NCI-H446 (cell line): ENCODE measurements around the gene CIAO1.
"Not testable (repeated sequence)": the region's sequence is repeated elsewhere in the genome, so short reads cannot be mapped to it uniquely, and the experiment has no call there.

Experiments
- DNase-seq, 2 experiments: peaks; one replicate each; lab custom pipeline; 2025; lab: John Stamatoyannopoulos, UW

CIAO1 gene

DNA sequence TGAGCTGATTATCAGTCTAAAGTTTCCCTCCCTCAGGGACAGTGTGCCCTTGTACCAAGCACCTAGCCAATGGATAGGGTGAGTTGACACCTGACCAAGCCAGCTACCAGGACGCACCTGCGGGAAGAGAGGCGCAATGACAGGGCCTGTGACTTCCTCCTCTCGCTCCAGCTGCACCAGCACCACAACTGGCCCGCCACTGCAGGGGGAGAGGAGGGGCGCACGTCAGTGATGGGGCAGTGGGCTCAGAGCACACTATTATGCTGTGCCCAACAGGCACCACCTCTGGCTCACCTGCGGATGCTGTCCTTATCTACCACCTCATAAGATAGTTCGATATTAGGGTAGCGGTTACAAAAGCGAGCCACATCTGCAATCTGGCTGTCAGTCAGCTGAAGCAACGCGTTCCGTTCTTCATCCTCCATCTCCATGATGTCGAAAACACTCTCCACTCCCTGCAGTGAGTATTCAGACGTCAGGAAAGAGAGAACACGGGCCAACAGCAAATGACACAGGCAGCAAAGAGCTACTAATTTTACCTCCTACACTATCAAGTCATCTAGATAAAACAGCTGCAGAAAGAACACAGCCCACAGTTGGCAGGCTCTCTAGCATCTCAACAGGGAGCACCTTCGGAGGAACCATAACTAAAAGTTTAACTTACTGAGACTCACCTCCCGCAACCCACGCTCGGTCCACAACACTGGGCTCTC is 10.9 kb downstream of the CIAO1 start:
- no peak for DNase-seq

DNA sequence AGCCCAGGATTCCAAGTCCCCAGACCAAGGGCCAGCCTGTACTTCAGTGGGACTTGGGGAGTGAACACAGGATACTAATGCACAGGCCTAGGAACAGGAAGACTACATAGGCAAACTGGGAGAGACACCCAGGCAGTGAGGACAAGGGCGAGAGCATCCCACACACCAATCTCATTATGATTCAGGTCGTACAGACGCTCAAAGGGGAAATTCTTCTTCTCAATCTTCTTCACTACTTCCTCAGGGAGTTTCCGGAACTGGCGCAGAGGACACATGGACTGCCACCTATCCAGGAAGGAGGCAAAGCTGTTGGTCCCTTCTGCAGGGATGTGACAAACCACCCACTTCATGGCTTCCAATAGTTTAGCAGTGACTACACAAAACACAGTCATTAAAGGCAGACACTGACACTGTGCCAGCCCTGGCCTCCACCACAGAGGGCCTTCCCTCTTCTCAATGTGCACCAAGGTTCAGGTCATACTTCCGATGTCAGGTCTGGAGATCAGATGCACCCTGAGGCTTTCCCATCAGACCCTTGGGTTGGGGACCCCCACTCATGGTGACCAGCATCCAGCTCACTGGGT is 21.3 kb downstream of the CIAO1 start:
- no peak for DNase-seq

DNA sequence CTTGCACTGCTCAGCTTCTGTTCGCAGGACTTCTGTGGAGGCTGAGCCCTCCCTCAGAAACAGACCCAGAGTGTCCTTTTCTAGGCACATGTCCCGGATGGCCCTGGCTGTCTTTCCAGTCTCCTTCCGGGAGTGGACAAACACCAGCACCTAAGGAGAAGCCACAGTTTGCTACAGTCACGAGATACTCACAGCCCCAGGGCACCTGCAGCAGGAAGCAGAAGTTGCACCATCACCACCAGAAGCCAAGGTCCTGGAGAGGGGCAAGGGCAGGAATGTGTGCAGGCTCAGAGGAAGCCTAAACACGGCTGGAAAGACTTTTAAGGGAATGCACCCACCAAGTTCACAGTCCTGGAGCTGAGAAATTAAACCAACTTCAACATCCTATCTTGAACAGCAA is 25.7 kb downstream of the CIAO1 start:
- no peak for DNase-seq

DNA sequence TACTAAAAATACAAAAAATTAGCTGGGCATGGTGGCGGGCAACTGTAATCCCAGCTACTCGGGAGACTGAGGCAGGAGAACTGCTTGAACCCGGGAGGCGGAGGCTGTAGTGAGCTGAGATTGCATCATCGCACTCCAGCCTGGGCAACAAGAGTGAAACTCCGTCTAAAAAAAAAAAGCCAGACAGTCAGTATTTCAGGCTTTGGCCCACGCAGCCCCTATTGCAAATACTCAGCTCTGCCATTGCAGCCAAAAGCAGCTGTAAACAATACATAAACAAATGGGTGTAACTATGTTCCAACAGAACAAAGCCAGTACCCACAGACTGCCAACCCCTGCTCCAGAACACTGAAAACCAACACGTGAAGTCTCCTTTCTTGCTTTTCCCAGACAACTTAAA is 28.2 kb downstream of the CIAO1 start:
- not testable (repeated sequence) for DNase-seq

DNA sequence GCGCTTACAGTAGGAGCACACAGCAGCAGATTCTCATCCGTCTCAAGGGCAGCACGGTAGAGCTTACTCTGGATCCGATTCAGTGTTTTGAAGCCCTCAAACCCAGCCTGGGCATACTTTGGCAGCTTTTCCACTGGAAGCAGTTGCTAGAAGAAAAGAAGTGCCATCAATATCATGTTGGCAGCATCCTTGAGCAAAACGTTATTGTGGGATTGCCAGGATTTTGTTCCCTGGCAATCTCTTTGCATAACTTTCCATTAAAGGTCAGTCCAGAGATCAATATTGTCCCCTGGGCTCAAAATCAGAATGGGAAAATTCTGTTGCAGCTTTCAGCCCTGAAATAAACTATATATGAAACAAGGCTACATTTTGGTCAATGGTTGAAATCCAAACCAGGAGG is 30.9 kb downstream of the CIAO1 start:
- no peak for DNase-seq

DNA sequence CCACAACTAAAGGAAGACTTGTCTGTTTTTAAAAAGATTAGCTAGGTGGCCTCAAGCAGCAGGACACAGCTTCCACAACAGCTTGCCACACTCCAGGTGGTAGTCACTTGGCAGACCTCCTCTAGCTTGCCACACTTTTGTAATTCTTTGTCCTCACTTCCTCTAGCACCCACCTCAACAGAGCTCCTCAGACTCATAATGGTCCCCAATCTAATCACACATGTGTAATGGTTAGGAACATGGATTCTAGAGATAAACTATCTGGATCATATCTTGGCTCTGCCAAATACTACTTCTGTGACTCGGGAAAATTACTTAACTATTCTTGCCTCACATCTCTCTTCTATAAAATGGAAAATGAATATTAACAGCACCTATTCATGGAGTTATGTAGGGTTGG is 35.8 kb downstream of the CIAO1 start:
- no peak for DNase-seq

DNA sequence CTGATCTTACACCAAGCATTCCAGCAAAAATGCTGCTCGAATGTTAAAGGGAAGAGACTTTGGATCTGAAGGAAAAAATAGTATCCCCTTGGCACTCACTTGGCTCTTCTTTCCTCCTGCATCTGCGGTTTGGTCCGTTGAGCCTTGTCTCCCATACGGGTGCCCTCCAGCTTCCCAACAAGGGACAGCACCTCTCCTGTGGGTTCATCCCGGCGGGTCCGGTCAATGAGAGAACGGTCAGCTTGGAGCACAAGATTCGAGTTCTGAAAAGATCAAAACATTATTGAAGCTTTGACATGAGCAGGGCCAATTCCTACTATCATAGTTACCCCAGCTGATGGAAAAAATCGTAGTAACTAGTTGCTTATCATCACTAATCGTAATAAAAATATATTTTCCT is 38.6 kb downstream of the CIAO1 start:
- DNase-seq, result no peak

DNA sequence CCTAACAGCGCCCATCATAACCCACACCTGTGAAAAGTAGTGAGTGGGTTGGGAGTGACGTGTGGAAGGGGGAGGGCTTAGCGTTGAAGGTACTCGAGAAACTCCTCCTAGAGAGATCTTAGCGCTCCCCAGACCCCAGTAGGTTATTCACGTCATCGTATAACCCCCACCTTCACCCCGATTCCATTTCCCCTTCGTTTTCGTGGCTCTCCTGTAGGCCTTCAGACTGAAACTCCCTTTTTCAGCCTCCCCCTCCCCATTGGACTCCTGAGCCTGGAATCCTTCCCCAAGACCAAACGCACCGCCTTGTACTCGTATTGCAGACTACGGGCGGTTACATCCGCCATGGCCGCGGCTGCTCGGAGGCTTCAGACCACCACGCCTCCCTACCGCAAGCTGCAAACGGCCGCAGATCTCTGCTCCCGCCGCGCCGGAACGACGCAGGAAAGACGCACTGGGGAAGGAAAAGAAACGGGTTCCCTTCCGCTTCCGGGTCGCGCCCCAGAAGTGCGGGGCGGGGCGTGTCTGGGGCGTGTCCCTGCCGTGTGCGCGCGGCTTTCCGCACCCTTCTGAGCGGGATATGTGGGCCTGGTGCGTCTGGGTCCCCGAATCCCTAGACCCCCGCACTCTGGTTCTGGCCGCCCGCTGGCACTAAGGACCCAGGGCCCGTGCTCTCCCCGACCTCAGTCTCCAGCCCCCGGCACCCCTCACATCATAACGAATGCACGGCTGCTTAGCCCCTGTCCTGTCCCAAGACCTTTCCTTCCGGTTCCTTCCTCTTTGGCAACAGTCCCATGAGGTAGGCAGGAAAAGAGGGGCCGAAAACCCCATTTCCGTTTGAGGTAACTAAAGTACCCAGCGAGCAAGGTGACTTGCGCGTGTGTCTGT is 39.3 kb downstream of the CIAO1 start, which contains the start of gene SNRNP200:
Gene SNRNP200, minus strand, starts transcription at position 456 of the 888 bp plus-strand sequence. Its CDS starts 109 bp downstream, at position 347.
- peak; percentile 83 to 89 for DNase-seq

DNA sequence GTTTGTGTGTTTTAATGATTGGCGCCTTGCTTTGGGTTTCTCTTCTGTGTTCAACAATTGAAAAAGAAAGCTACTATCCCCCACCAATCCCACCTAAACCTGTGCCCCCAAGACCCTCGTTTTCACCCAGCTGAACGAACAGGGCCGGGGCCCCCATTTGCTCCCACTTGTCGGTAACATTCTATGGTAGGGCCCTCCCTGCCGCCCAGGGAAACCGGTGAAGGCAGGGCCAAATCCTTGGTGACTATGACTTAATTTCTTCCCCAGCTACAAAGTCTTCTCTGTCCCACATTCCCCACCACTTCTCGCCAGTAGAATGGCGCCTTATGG is 39.9 kb downstream of the CIAO1 start:
- DNase-seq, result no peak

DNA sequence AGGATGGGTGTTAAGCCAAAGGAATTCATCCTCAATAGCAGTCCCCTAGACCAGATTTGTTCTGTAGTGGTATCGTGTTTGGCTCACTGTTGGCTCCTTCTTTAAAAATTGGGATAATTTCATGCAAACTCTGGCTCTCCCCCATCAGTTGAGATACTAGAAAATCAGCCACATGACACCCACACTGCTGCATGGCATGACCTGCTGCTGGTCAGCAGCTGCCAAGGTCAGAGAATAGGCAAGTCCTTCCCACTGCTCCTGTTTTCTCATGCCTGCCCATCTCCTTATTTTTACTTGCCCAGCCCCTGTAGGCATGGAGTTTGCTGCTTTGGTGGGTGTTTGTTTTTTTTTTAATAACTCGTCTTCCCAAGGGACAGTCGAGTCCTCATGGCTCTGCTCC is 40.3 kb downstream of the CIAO1 start:
- no peak for DNase-seq

DNA sequence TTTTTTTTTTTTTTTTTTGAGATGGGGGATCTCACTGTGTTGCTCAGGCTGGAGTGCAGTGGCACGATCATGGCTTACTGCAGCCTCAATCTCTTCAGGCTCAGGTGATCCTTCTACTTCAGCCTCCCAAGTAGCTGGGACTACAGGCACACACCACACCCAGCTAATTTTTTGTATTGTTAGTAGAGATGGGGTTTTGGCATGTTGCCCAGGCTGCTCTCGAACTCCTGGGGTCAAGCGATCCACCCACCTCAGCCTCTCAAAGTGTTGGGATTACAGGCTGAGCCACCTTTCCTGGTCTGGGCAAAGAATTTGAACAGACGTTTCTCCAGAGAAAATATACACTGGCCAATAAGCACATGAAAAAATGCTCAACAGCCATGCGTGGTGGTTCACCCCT is 42.2 kb downstream of the CIAO1 start:
- no peak for DNase-seq

DNA sequence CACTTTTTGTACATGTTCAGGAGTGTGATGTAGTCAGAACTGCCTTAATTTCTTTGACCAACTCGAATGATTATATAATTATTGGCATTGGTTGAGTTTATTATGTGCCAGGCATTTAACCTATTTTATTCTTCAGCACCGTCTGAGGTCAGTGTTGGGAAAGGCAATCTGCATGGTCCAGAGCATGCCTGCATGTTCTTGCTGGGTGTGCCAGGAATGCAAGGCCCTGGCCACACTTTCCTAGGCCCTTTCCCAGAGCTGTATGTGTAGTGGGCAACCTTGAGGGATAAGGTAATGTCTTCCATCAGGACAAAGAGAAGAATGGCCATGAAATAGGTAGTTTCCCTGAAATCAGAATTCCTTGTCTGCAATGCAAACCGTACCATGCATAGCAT is 49.0 kb downstream of the CIAO1 start:
- DNase-seq, result no peak

DNA sequence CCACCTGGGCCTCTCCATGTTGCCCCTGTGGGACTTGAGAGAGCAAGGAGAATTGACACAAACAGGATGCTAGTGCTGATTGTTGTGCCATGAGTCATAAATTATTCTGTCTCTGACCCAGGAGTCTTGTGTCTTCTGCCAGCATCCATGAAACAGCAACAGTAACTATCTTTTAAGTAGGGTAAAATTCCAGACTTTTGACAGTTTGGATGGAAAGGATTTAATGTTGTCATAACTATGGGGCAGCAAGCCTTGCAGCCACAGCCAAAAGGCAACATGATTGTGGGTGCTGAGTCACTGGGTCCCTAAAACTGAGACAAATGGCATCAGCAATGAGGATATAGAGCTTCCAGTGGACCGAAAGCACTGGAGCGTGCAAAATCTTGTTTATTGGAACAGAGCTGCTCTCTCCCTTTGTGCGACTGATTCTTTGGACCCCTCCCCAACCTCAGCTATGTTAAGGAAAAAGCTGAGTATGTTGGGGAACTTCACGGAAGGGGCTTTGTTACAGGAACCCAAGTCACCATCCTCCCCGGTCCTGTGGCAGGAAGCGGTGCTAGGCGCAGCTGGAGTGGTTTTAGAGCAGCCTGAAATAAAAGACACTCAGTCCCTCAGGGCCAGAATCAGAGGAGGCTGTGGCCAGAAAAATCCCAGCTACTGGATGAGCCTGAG is 49.5 kb downstream of the CIAO1 start:
- peak in 1 of 2 experiments; percentile 25 for DNase-seq

DNA sequence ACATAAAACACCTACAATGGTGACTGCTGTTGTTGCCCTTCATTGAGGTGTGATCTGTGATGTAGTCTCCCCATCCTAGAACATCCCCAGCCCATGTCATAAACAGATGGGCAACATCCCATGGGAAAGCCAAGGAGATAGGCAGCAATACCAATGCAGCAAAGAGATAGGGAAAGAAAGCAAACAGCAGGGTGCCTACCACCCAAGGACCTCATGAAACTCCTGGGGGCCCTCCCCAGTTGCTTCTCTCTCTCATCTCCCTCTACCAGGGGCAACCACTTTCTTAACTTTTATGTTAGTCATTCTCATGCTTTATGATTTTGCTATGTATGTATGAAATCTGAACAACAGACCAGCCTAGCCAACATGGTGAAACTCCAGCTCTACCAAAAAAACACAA is 51.0 kb downstream of the CIAO1 start:
- DNase-seq, result no peak

DNA sequence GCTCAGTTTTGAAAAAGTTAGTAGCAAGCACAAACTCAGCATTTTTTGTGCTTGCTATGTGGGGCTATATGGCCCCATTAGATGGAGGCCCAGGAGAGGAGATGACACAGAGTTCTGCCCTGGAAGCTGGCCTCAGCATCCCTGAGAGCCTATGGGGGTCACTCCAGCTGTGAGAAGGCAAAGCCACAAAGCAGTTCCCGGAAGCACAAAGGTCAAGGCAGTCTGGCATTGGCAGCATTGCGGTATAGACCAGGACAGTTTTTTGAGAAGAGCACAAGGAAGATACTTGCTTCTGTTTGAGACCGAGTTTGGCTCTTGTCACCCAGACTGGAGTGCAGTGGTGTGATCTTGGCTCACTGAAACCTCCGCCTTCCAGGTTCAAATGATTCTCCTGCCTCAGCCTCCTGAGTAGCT is 51.6 kb downstream of the CIAO1 start:
- DNase-seq, result no peak

DNA sequence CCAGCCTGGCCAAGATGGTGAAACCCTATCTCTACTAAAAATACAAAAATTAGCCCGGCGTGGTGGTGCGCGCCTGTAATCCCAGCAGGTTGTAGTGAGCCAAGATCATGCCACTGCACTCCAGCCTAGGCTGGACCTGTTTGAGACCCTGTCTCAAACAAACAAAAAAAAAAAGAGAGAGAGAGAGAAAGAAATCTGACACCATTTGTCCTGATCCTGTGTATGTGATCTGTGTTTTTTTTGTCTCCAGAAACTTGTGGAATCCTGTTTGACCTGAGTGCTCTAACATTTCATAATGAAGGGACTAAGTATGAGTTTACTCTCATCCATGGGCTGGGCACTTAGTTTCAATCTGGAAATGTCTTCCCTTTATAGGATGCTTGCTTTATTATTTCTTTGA is 52.7 kb downstream of the CIAO1 start:
- no peak for DNase-seq

DNA sequence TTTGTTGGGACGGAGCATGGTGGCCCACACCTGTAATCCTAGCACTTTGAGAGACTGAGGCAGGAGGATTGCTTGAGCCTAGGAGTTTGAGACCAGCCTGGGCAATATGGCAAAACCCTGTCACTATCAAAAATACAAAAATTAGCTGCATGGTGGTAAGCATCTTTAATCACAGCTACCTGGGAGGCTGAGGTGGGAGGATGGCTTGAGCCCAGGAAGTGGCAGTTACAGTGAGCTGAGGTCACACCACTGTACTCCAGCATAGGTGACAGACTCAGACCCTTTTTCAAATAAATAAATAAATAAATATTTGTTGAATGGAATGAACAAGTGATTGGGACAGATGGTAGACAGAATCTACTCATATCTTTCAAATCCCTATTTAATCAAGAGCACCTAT is 53.4 kb downstream of the CIAO1 start:
- no peak for DNase-seq

DNA sequence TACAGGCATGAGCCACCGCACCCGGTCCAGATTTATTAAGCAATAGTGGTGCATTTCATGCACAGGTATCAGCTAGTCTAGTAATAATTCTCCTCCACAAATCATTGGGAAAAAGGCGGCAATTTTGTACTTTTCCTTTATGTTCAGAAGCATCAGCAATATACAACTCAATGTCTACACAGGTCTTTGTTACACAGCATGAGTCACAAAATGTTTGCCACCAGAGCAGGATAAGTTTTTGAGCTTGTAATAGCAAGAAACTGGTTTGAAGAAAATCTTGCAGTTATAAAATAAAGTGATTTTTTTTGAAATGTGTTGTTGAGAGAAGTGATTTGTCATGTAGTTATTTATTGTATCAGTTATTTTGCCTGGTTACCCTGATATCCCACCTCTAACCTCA is 54.3 kb downstream of the CIAO1 start:
- DNase-seq, result no peak

DNA sequence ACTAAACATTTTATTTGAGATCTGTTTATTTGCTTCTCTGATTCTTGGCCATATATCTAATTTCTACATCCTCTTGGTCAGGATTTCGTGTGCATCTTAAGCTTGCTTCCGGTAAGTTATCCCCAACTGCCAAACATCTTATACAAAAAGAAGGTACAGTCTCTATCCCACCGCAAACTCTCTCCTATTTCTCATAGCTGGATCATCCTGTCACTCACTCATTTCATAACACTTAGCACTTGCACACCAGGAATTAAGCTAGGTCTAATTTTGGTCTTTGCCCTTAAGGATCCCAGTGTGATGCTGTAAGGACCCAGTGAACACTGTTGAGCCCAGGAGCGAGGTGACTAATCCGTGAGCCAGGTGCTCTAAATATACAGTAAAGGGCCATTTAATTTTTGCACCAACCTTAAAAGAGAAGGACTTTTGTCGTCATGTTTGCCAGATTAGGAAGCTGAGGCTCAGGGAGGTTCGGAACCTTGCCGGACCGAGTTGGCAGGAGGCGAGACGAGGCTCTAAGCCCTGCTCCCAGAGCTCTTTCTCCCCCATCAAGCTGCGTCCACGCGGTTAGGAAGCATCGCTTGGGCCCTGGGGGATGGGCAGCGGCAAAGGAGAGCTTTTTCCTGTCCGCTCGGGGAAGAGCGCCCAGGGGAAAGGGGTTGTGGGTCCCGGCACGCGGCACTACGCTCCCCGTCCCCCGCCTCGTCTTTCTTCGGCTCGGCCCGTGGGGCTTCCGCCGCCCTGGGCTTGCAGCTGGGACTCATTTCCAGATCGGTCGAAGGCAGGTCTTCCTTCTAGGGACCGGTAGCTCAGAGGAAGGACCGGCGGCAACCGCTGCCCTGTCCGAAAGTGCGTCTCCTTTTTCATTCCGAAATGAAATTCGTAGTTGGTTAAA is 55.0 kb downstream of the CIAO1 start:
- peak in 1 of 2 experiments; percentile 37 for DNase-seq
